ENCODE measurements around the gene SYPL2. TPM values are rescaled to one million over a fixed set of nuclear protein-coding genes. Genes with fewer than 3 reads are reported as not detected.

Gene SYPL2
- total RNA-seq = 0.07 TPM in 1 of 2 replicates, not detected in the other

- Mint-ChIP-seq H3K27me3 (peaks cover 86% of the 10 kb centered on the region), H3K36me3 (ENCODE audit: low read depth) (no peaks in the 10 kb centered on the region), H3K9me3 (no peaks in the 10 kb centered on the region), H3K4me3 (peak within 1 kb of the TSS; percentile 62), H3K4me1 (peaks cover 5% of the 10 kb centered on the region), H3K27ac (no peak within 1 kb of the TSS)
- peak; percentile 75 for DNase-seq
- intact Hi-C loops (cut with micrococcal nuclease) = no loop called here
Observed at GRCh38 chr1:109466452-109467300, at the start of gene SYPL2. Gene SYPL2 (plus strand): TSS chr1:109466546. CDS start chr1:109466844, 298 bp downstream.

GRCh38 chr1:109423498-109423897 lies 42.8 kb upstream of the SYPL2 start:
- Mint-ChIP-seq H3K36me3 (ENCODE audit: low read depth) (peaks cover 46% of the 10 kb centered on the region), H3K9me3 (no peaks in the 10 kb centered on the region), H3K27me3 (no peaks in the 10 kb centered on the region), H3K4me1 (peaks cover 27% of the 10 kb centered on the region), H3K4me3 (peak overlapping the region; percentile 94), H3K27ac (no peak overlapping the region)
- no peak for DNase-seq
- intact Hi-C loops (cut with micrococcal nuclease) = no loop called here

DNA sequence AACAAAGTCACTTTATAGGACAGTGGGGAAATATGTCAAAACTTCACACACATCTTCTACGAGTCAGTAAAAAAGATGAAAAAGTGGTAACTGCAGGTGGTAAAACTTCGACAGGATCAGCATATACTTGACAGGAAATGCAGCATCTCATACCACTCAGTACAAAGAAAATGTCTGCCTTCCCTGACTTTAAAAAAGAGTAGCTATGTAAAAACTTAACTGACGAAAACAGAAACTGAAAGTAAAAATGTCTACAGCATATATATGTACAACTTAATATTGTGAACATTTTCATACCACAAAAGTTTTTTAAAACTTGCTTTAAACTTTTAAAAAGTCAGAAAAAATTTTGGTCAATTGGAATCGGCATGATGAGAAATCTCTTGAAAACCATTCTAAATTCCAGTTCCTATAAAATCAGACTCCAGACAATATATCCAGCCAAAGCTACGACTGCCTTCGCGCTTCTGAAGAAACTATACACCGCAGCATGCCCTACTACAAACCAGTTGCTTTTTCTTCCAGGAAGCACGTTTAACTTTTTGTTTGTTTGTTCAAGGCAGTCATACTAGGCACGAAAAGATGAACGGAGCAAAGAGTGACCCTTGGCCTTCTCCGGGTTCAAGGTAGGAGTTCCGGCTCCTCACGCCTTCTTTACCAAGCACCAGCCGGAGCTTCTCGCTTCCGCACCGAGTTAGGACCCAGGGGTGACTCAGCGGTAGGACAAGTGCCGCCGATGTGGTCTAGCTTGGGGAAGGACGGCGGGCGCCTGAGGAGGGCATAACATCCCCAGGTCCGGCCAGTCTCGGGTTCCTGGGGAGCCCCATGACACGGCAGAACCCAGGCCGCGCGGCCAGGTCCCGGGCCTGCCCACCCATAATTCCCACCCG lies 40.7 kb upstream of the SYPL2 start:
- Mint-ChIP-seq H3K9me3 (no peaks in the 10 kb centered on the region), H3K27me3 (peaks cover 2% of the 10 kb centered on the region)
- peak; percentile 88 for DNase-seq

DNA sequence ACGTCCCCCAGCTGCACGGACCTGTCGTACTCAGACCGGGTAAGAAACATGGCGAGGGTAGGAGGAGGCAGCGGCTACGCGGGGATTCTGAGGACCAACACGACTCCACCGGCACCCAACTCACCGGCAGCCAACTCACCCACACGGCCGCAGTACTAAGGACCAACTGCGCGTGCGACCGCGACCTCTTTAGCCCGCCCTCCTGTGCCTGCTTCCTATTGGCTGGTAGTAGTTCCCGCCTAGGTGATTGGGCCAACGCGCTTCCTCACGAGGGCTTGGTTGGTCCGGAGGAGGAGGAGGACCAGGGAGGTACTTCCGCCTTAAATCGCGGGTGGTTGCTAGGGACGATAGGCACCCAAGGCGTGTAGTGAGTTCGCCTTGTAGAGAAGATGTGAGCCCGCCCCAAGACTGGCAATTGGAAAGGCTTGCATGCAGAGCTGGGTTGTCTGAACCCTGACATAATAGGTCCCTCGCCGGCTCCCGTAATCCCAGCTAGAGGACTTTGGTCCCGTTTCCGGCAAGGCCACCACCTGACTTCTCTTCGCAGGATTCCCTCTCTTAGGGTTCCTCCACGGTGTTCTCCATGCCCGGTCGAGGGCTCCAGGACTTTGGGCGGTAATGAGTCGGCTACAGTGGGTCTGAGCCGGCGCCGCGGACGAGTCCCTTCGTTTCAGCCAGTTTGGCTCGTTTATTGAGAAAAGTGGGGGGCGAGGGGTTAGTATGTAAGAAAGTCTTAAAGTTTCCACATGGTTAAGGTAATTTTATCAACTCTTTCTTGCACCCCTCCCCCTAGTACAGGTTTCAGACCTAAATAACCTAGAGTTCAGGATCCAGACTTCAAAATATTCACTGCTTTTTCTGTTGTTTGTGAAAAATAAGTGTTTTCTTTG lies 39.8 kb upstream of the SYPL2 start, which contains the start of gene PSMA5:
PSMA5 (minus strand) TSS at position 168 of the 890 bp plus-strand sequence; CDS start at position 50, 118 bp downstream.
- H3K9me3 Mint-ChIP-seq = no peaks in the 10 kb centered on the region
- H3K27ac Mint-ChIP-seq = peak within 1 kb of the TSS; percentile 97
- intact Hi-C loops (cut with micrococcal nuclease) = loop anchor here (1.0 to 5.0 kb wide), 8 partner anchors 57 to 911 kb away; partner anchors contain the start of genes AMPD2, ATXN7L2, GNAI3 and GNAT2
- H3K4me1 Mint-ChIP-seq = peaks cover 27% of the 10 kb centered on the region
- peaks cover 29% of the 10 kb centered on the region for H3K36me3 Mint-ChIP-seq (ENCODE audit: low read depth)
- H3K27me3 Mint-ChIP-seq = peaks cover 2% of the 10 kb centered on the region
- DNase-seq = peak; percentile 98
- H3K4me3 Mint-ChIP-seq = peak within 1 kb of the TSS; percentile 94

More for the DNA sequence above, 40.7 kb upstream of the SYPL2 start:
- intact Hi-C loops (cut with micrococcal nuclease) = loop anchor here (1.0 to 5.0 kb wide), 8 partner anchors 58 to 912 kb away; partner anchors contain the start of genes AMPD2, ATXN7L2, GNAI3 and GNAT2
- Mint-ChIP-seq H3K36me3 (ENCODE audit: low read depth) (peaks cover 36% of the 10 kb centered on the region), H3K4me3 (peak overlapping the region; percentile 94), H3K27ac (peak overlapping the region; percentile 97), H3K4me1 (peaks cover 27% of the 10 kb centered on the region)

- peak overlapping the region; percentile 94 for H3K4me3 Mint-ChIP-seq
- intact Hi-C loops (cut with micrococcal nuclease) = loop anchor here (5.0 kb wide), 4 partner anchors 120 to 910 kb away; partner anchors contain the start of genes AMPD2, GNAI3, GNAT2 and RBM15
- H3K36me3 Mint-ChIP-seq (ENCODE audit: low read depth) = peaks cover 26% of the 10 kb centered on the region
- peaks cover 24% of the 10 kb centered on the region for H3K4me1 Mint-ChIP-seq
- no peaks in the 10 kb centered on the region for H3K9me3 Mint-ChIP-seq
- H3K27me3 Mint-ChIP-seq = peaks cover 2% of the 10 kb centered on the region
- DNase-seq = no peak
- peak overlapping the region; percentile 97 for H3K27ac Mint-ChIP-seq
Observed at GRCh38 chr1:109427171-109427467, 39.2 kb upstream of the SYPL2 start.

- DNase-seq = no peak
- Mint-ChIP-seq H3K36me3 (ENCODE audit: low read depth) (peaks cover 1% of the 10 kb centered on the region), H3K4me3 (no peak overlapping the region), H3K4me1 (peaks cover 4% of the 10 kb centered on the region), H3K9me3 (no peaks in the 10 kb centered on the region), H3K27ac (no peak overlapping the region), H3K27me3 (peaks cover 3% of the 10 kb centered on the region)
- intact Hi-C loops (cut with micrococcal nuclease) = no loop called here
Observed at GRCh38 chr1:109432336-109432735, 34.0 kb upstream of the SYPL2 start.

DNA sequence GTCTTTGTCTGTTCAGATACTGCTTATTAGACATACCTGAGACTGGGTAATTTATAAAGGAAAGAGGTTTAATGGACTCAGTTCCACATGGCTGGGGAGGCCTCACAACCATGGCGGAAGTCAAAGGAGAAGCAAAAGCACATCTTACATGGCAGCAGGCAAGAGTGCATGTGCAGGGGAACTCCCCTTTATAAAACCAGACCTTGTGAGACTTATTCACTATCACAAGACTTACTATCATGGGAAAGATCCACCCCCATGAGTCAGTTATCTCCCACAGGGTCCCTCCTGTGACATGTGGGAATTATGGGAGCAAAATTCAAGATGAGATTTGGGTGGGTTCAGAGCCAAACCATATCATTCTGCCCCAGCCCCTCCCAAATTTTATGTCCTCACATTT lies 33.0 kb upstream of the SYPL2 start:
- intact Hi-C loops (cut with micrococcal nuclease) = no loop called here
- peaks cover 3% of the 10 kb centered on the region for H3K4me1 Mint-ChIP-seq
- no peak overlapping the region for H3K4me3 Mint-ChIP-seq
- H3K36me3 Mint-ChIP-seq (ENCODE audit: low read depth) = peaks cover 1% of the 10 kb centered on the region
- no peaks in the 10 kb centered on the region for H3K9me3 Mint-ChIP-seq
- no peak for DNase-seq
- H3K27me3 Mint-ChIP-seq = peaks cover 3% of the 10 kb centered on the region
- H3K27ac Mint-ChIP-seq = no peak overlapping the region

GRCh38 chr1:109434484-109434883 lies 31.9 kb upstream of the SYPL2 start:
- H3K9me3 Mint-ChIP-seq = no peaks in the 10 kb centered on the region
- no peak overlapping the region for H3K27ac Mint-ChIP-seq
- H3K4me1 Mint-ChIP-seq = no peaks in the 10 kb centered on the region
- no peak for DNase-seq
- H3K4me3 Mint-ChIP-seq = no peak overlapping the region
- peaks cover 2% of the 10 kb centered on the region for H3K27me3 Mint-ChIP-seq
- H3K36me3 Mint-ChIP-seq (ENCODE audit: low read depth) = no peaks in the 10 kb centered on the region
- intact Hi-C loops (cut with micrococcal nuclease) = no loop called here

DNA sequence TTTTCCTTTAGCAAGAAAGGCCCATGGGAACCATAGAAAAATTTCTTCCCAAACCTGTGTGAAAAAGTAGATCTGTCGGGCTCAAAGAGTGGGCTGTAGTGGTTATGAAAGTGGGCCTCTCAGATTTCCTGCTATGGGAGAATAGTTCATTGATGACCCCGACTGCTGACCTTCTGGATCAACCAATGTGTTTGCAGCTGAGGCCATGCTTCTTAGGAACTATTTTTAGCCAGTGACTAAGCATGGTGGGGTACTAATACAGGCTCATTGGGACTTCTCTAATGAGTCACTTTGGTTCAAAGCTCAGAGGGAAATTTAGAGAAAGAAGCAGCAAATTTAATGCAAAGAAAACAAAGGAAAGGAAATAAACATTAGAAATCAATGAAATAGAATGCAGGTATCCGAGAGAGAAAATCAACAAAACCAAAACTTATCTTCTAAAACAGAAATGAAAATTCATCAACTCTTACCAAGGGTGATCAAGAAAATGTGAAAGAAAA lies 27.5 kb upstream of the SYPL2 start:
- intact Hi-C loops (cut with micrococcal nuclease) = no loop called here
- Mint-ChIP-seq H3K4me3 (no peak overlapping the region), H3K27me3 (peaks cover 2% of the 10 kb centered on the region), H3K9me3 (no peaks in the 10 kb centered on the region), H3K36me3 (ENCODE audit: low read depth) (no peaks in the 10 kb centered on the region), H3K4me1 (no peaks in the 10 kb centered on the region), H3K27ac (no peak overlapping the region)
- no peak for DNase-seq

- no peak for DNase-seq
- no peaks in the 10 kb centered on the region for H3K4me1 Mint-ChIP-seq
- no peaks in the 10 kb centered on the region for H3K9me3 Mint-ChIP-seq
- H3K27me3 Mint-ChIP-seq = peaks cover 10% of the 10 kb centered on the region
- H3K36me3 Mint-ChIP-seq (ENCODE audit: low read depth) = no peaks in the 10 kb centered on the region
- H3K4me3 Mint-ChIP-seq = no peak overlapping the region
- intact Hi-C loops (cut with micrococcal nuclease) = no loop called here
- H3K27ac Mint-ChIP-seq = no peak overlapping the region
Observed at GRCh38 chr1:109441069-109441468, 25.3 kb upstream of the SYPL2 start.

- Mint-ChIP-seq H3K27me3 (peaks cover 20% of the 10 kb centered on the region), H3K27ac (no peak overlapping the region), H3K4me1 (peaks cover 2% of the 10 kb centered on the region), H3K36me3 (ENCODE audit: low read depth) (no peaks in the 10 kb centered on the region), H3K4me3 (no peak overlapping the region), H3K9me3 (no peaks in the 10 kb centered on the region)
- no peak for DNase-seq
- intact Hi-C loops (cut with micrococcal nuclease) = no loop called here
Observed at GRCh38 chr1:109443476-109443875, 22.9 kb upstream of the SYPL2 start.

DNA sequence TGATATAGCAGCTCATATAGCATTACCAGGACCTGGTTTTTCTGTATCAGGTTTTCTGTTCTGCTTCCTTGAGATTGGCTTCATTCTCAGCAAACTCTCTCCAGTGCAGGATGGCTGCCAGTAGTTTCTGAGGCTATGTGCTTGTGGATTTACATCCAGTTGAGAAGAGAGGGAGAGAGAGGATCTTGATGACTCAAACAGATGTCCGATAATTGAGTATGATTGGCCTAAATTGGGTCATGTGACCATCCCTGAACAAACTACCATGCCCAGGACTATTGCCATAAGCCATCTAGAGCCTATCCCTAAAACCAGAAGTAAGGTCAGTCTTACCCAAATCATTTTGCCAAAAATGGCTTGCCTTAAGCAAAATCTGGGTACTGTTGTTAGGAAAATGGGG lies 22.0 kb upstream of the SYPL2 start:
- Mint-ChIP-seq H3K4me3 (no peak overlapping the region), H3K27me3 (peaks cover 21% of the 10 kb centered on the region), H3K9me3 (no peaks in the 10 kb centered on the region), H3K4me1 (peaks cover 2% of the 10 kb centered on the region), H3K36me3 (ENCODE audit: low read depth) (no peaks in the 10 kb centered on the region), H3K27ac (no peak overlapping the region)
- no peak for DNase-seq
- intact Hi-C loops (cut with micrococcal nuclease) = no loop called here
